WTC11 (cell line): ENCODE data around the gene HSPA12A.

Source experiments
- ATF2 ChIP-seq: sonication (generic); formaldehyde crosslinking; IDR thresholded peaks from 2 replicates; pipeline ENCODE4 v1.8.1; 2022; ENCODE audit warnings: low read depth, missing genetic modification reagents, borderline replicate concordance
- CREM ChIP-seq: sonication (generic); formaldehyde crosslinking; IDR thresholded peaks from 2 replicates; pipeline ENCODE4 v1.8.1; 2022; ENCODE audit warnings: mild to moderate bottlenecking, missing genetic modification reagents, moderate library complexity
- CTCF ChIP-seq: fragments of 200-600 bp; IDR thresholded peaks from 2 replicates; pipeline ENCODE4 v1.8.0; 2022; ENCODE audit warnings: antibody characterized with exemption
- IRF2 ChIP-seq: sonication (generic); formaldehyde crosslinking; IDR thresholded peaks from 2 replicates; pipeline ENCODE4 v1.8.0; 2022; ENCODE audit warnings: low read depth, missing genetic modification reagents, borderline replicate concordance
- JAZF1 ChIP-seq: fragments of 250-450 bp; sonication (Bioruptor Pico); IDR thresholded peaks from 2 replicates; pipeline ENCODE4 v1.9.0; 2021; ENCODE audit warnings: moderate library complexity, mild to moderate bottlenecking, inconsistent platforms
- PRRX2 ChIP-seq: fragments of 250-450 bp; sonication (Bioruptor Pico); IDR thresholded peaks from 2 replicates; pipeline ENCODE4 v1.8.0; 2021; ENCODE audit warnings: mild to moderate bottlenecking
- RELA ChIP-seq: sonication (generic); formaldehyde crosslinking; IDR thresholded peaks from 2 replicates; pipeline ENCODE4 v1.8.1; 2022; ENCODE audit warnings: missing genetic modification reagents, mild to moderate bottlenecking, borderline replicate concordance
- SP1 ChIP-seq: sonication (generic); formaldehyde crosslinking; conservative IDR thresholded peaks from 2 replicates; pipeline ENCODE4 v1.8.1; 2022; ENCODE audit warnings: missing genetic modification reagents
- ZBTB21 ChIP-seq: sonication (generic); formaldehyde crosslinking; IDR thresholded peaks from 2 replicates; pipeline ENCODE4 v1.8.1; 2023; ENCODE audit warnings: mild to moderate bottlenecking, missing genetic modification reagents, borderline replicate concordance

- TF ChIP-seq IRF2 (CRISPR knock-in tag): no peak
- TF ChIP-seq CTCF: no peak
- no peak for TF ChIP-seq JAZF1 (CRISPR knock-in tag)
- no peak for TF ChIP-seq ZBTB21 (CRISPR knock-in tag)
- TF ChIP-seq ATF2 (CRISPR knock-in tag): no peak
- TF ChIP-seq PRRX2 (CRISPR knock-in tag): no peak
- TF ChIP-seq SP1: no peak
- no peak for TF ChIP-seq RELA (CRISPR knock-in tag)
- no peak for TF ChIP-seq CREM
These were observed 1.1 kb upstream of the HSPA12A start for GRCh38 chr10:116743266-116744064.
